Ishikawa (cell line): Measurements from ENCODE around the gene SNN.

Experiments used
- CEBPB ChIP-seq: IDR thresholded peaks from 2 replicates; pipeline ENCODE4 v1.6.1; 2012
- EGR1 ChIP-seq: IDR thresholded peaks from 2 replicates; pipeline ENCODE4 v1.6.1; 2012
- EP300 ChIP-seq: IDR thresholded peaks from 2 replicates; pipeline ENCODE4 v1.6.1; 2012; ENCODE audit warnings: borderline replicate concordance

GRCh38 chr16:11683145-11683544, 14.9 kb downstream of the SNN start:
- TF ChIP-seq EP300 (no peak), EGR1 (no peak), CEBPB (no peak)
